Endodermal cell (in vitro differentiated cells): ENCODE results near the gene CALCB. TPM values are rescaled to one million over a fixed set of nuclear protein-coding genes. Genes with fewer than 3 reads are reported as not detected.

Source experiments
- DNase-seq: peaks from one replicate; pipeline ENCODE4 v3.0.0-alpha.2; 2017
- H3K27ac ChIP-seq: 2 replicates; pipeline ENCODE4 v1.5.1; 2013; ENCODE audit warnings: mild to moderate bottlenecking, low read depth, low read length, moderate library complexity
- H3K27me3 ChIP-seq: 2 replicates; pipeline ENCODE4 v1.6.1; 2013; ENCODE audit warnings: mild to moderate bottlenecking, low read length, moderate library complexity; ENCODE audit not compliant: insufficient read depth, control insufficient read depth, poor library complexity, severe bottlenecking
- H3K36me3 ChIP-seq: 2 replicates; pipeline ENCODE4 v1.7.0; 2013; ENCODE audit warnings: mild to moderate bottlenecking, low read length, moderate library complexity; ENCODE audit not compliant: control insufficient read depth, insufficient read depth
- H3K4me1 ChIP-seq: one replicate; pipeline ENCODE4 v1.7.0; 2013; ENCODE audit warnings: low read length; ENCODE audit not compliant: control insufficient read depth, insufficient read depth
- H3K4me3 ChIP-seq: 2 replicates; pipeline ENCODE4 v1.5.1; 2013; ENCODE audit warnings: mild to moderate bottlenecking, low read length, moderate library complexity
- H3K9ac ChIP-seq: 2 replicates; pipeline ENCODE4 v1.6.1; 2013; ENCODE audit warnings: mild to moderate bottlenecking, low read length, moderate library complexity; ENCODE audit not compliant: poor library complexity, severe bottlenecking; ENCODE audit errors: extremely low read depth
- H3K9me3 ChIP-seq: 2 replicates; pipeline ENCODE4 v1.6.1; 2013; ENCODE audit warnings: mild to moderate bottlenecking, low read length, moderate library complexity; ENCODE audit not compliant: control insufficient read depth
- H3K27ac Mint-ChIP-seq: 2 replicates; pipeline ENCODE4 v1.8.0; 2020; ENCODE audit warnings: mixed read lengths
- H3K27me3 Mint-ChIP-seq: 2 replicates; pipeline ENCODE4 v1.8.0; 2021; ENCODE audit warnings: mild to moderate bottlenecking, mixed read lengths; ENCODE audit not compliant: insufficient read depth
- H3K36me3 Mint-ChIP-seq: 2 replicates; pipeline ENCODE4 v1.8.0; 2020; ENCODE audit warnings: low read depth, mixed read lengths
- H3K4me1 Mint-ChIP-seq: 2 replicates; pipeline ENCODE4 v1.8.0; 2020; ENCODE audit warnings: mixed read lengths
- H3K4me3 Mint-ChIP-seq: 2 replicates; pipeline ENCODE4 v1.8.0; 2020; ENCODE audit warnings: mild to moderate bottlenecking, moderate library complexity, mixed read lengths
- H3K9me3 Mint-ChIP-seq: 2 replicates; pipeline ENCODE4 v1.8.0; 2020; ENCODE audit warnings: mild to moderate bottlenecking, mixed read lengths
- CTCF ChIP-seq: fragments of 200-600 bp; sonication (generic); conservative IDR thresholded peaks from 2 replicates; pipeline ENCODE4 v1.5.0; 2021; ENCODE audit warnings: antibody characterized with exemption, mild to moderate bottlenecking
- WGBS, 2 experiments: methylation state at CpG; one replicate each; pipeline versions ENCODE4 v1.1.5 to v1.1.7; 2013; ENCODE audit warnings: missing lambda C conversion rate in 2 of 2, mixed read lengths in 1 of 2; ENCODE audit not compliant: insufficient coverage in 1 of 2, insufficient read length in 1 of 2; 5-methylcytosine and 5-hydroxymethylcytosine counted together
- total RNA-seq, 2 donors: library from RNA; stranded (reverse); fragmentation: NEBNext Ultra II Directional in 1 of 2; extraction: Animal tissue kit (Norgen Biotek cat#: 25700) in 1 of 2; gene quantifications; 2 replicates in 1 of 2; 3 replicates in 1 of 2; pipeline ENCODE4 v1.2.1, GENCODE V29; 2021

Gene CALCB
- total RNA-seq, 2 donors from 2014 or later: not detected

- H3K27me3 Mint-ChIP-seq: peaks cover 55% of the 10 kb centered on the region
- peaks cover 2% of the 10 kb centered on the region for H3K4me1 Mint-ChIP-seq
- DNase-seq: no peak
- no peak overlapping the region for H3K27ac Mint-ChIP-seq
- no peak overlapping the region for H3K4me3 Mint-ChIP-seq
- H3K9me3 Mint-ChIP-seq: no peaks in the 10 kb centered on the region
- WGBS, 2 experiments: 90% methylated on average over 1 of the region's 1 CpG; no CpG with 5 or more reads in 1 of the 2 experiments
- Histone ChIP-seq H3K27ac (no peak overlapping the region), H3K4me1 (no peaks in the 10 kb centered on the region), H3K36me3 (no peaks in the 10 kb centered on the region), H3K4me3 (no peak overlapping the region), H3K9ac (no peak overlapping the region), H3K27me3 (peaks cover 30% of the 10 kb centered on the region), H3K9me3 (no peaks in the 10 kb centered on the region)
- TF ChIP-seq CTCF: no peak
- no peaks in the 10 kb centered on the region for H3K36me3 Mint-ChIP-seq
Observed at GRCh38 chr11:15119826-15120225, 46.4 kb downstream of the CALCB start.

- H3K4me3 Mint-ChIP-seq: no peak overlapping the region
- H3K36me3 Mint-ChIP-seq: no peaks in the 10 kb centered on the region
- no peak for TF ChIP-seq CTCF
- H3K4me3 ChIP-seq: no peak overlapping the region
- H3K27ac ChIP-seq: no peak overlapping the region
- H3K4me1 Mint-ChIP-seq: no peaks in the 10 kb centered on the region
- H3K27me3 Mint-ChIP-seq: peaks cover 22% of the 10 kb centered on the region
- peaks cover 9% of the 10 kb centered on the region for H3K27me3 ChIP-seq
- no peaks in the 10 kb centered on the region for H3K4me1 ChIP-seq
- DNase-seq: no peak
- H3K27ac Mint-ChIP-seq: no peak overlapping the region
- 100% methylated on average over 1 of the region's 1 CpG; no CpG with 5 or more reads in 1 of the 2 experiments for WGBS, 2 experiments
- no peak overlapping the region for H3K9ac ChIP-seq
- no peaks in the 10 kb centered on the region for H3K36me3 ChIP-seq
- no peaks in the 10 kb centered on the region for H3K9me3 Mint-ChIP-seq
- H3K9me3 ChIP-seq: no peaks in the 10 kb centered on the region
Observed at GRCh38 chr11:15123849-15124248, 50.5 kb downstream of the CALCB start.

- Histone ChIP-seq H3K27ac (no peak overlapping the region), H3K36me3 (no peaks in the 10 kb centered on the region), H3K27me3 (peaks cover 9% of the 10 kb centered on the region), H3K9ac (no peak overlapping the region), H3K4me3 (no peak overlapping the region), H3K4me1 (no peaks in the 10 kb centered on the region), H3K9me3 (no peaks in the 10 kb centered on the region)
- Mint-ChIP-seq H3K27ac (no peak overlapping the region), H3K36me3 (no peaks in the 10 kb centered on the region), H3K4me1 (no peaks in the 10 kb centered on the region), H3K27me3 (peaks cover 18% of the 10 kb centered on the region), H3K9me3 (no peaks in the 10 kb centered on the region), H3K4me3 (no peak overlapping the region)
- 84 to 86% methylated on average over 1 to 2 of the region's 2 CpGs for WGBS, 2 experiments
- DNase-seq: no peak
- no peak for TF ChIP-seq CTCF
Observed at GRCh38 chr11:15124528-15124927, 51.1 kb downstream of the CALCB start.
